K562 (cell line): ENCODE results near the gene BEST4. TPM values are rescaled to one million over a fixed set of nuclear protein-coding genes. Genes with fewer than 3 reads are reported as not detected.

Source experiments
- ATAC-seq: fragments of 200-7000 bp; cut with Tn5 transposase; 3 replicates; pipeline ENCODE4 v1.9.1; 2020; ENCODE audit warnings: moderate library complexity
- BruUV-seq: library from RNA; stranded (reverse); fragments of 400-500 nt; replicated peaks from 2 replicates; lab custom pipeline; 2021; lab: Mats Ljungman, UMichigan
- CTCF ChIA-PET: fragments of 300-600 bp; formaldehyde crosslinking; extraction: SDS; loops from one replicate; lab custom pipeline; 2021; ENCODE audit warnings: low intra/inter-chr PET ratio; lab: Yijun Ruan, JAX
- POLR2A ChIA-PET: fragments of 300-600, 350-650 bp; sonication (Branson Sonifier 250); formaldehyde crosslinking; extraction: SDS; loops from one replicate; lab custom pipeline; 2021; ENCODE audit warnings: antibody characterized with exemption, inconsistent platforms; lab: Yijun Ruan, JAX
- DNase-seq, 4 experiments: peaks; one replicate each; pipeline versions ENCODE4 v3.0.0 to v3.0.0-alpha.2; 2011 to 2018; ENCODE audit warnings: low spot score in 3 of 4, mixed read lengths in 3 of 4; ENCODE audit errors: extremely low read depth in 1 of 4
- FAIRE-seq: peaks from 2 replicates; lab custom pipeline; 2011; peaks lifted over from hg19 to GRCh38; lab: Jason Lieb, UNC
- H2AFZ ChIP-seq: 2 replicates; pipeline ENCODE4 v1.6.0; 2011; ENCODE audit warnings: low read depth, low read length, control low read depth, inconsistent platforms
- H3K27ac ChIP-seq: fragments of 200-600 bp; 3 replicates; pipeline ENCODE4 v1.8.0; 2011; ENCODE audit warnings: low read depth, mild to moderate bottlenecking, control low read depth, inconsistent platforms, low read length, moderate library complexity, mixed read lengths; ENCODE audit errors: extremely low read depth
- H3K27me3 ChIP-seq, 2 experiments: fragments of 300-600 bp in 1 of 2; 2 replicates in 1 of 2; 3 replicates in 1 of 2; pipeline versions ENCODE4 v1.6.0 to v1.8.0; 2011; ENCODE audit warnings: inconsistent platforms in 2 of 2, low read length in 2 of 2, mild to moderate bottlenecking in 1 of 2, mixed read lengths in 1 of 2, moderate library complexity in 1 of 2; ENCODE audit not compliant: control insufficient read depth in 2 of 2, insufficient read depth in 2 of 2
- H3K36me3 ChIP-seq: fragments of 300-600 bp; 3 replicates; pipeline ENCODE4 v1.8.0; 2011; ENCODE audit warnings: mild to moderate bottlenecking, low read length, inconsistent platforms; ENCODE audit not compliant: control insufficient read depth, insufficient read depth
- H3K4me1 ChIP-seq, 2 experiments: fragments of 200-600 bp in 1 of 2; replicated peaks in 1 of 2; 2 replicates in 1 of 2; 3 replicates in 1 of 2; pipeline versions ENCODE4 v1.5.1 to v1.8.0; 2011; ENCODE audit warnings: inconsistent platforms in 2 of 2, low read length in 2 of 2, mild to moderate bottlenecking in 1 of 2, mixed read lengths in 1 of 2, moderate library complexity in 1 of 2; ENCODE audit not compliant: control insufficient read depth in 2 of 2, insufficient read depth in 2 of 2
- H3K4me2 ChIP-seq: 2 replicates; pipeline ENCODE4 v1.6.1; 2011; ENCODE audit warnings: low read length, control low read depth, inconsistent platforms, mixed read lengths; ENCODE audit not compliant: insufficient read depth
- H3K4me3 ChIP-seq: fragments of 200-600 bp; sonication (generic), shearing (Covaris generic); 2 replicates; pipeline ENCODE4 v1.5.1; 2016; ENCODE audit warnings: control low read depth, inconsistent platforms
- H3K79me2 ChIP-seq: fragments of 200-600 bp; 3 replicates; pipeline ENCODE4 v1.8.0; 2011; ENCODE audit warnings: low read length, inconsistent platforms; ENCODE audit not compliant: control insufficient read depth, insufficient read depth
- H3K9ac ChIP-seq, 2 experiments: 2 replicates each; pipeline versions ENCODE4 v1.6.0 to v1.6.1; 2011; ENCODE audit warnings: low read depth in 2 of 2, low read length in 2 of 2, control low read depth in 1 of 2, inconsistent platforms in 1 of 2, mild to moderate bottlenecking in 1 of 2, mixed read lengths in 1 of 2; ENCODE audit not compliant: insufficient read depth in 1 of 2
- H3K9me1 ChIP-seq: one replicate; pipeline ENCODE4 v1.6.0; 2011; ENCODE audit warnings: inconsistent platforms, mild to moderate bottlenecking, low read length, moderate library complexity; ENCODE audit not compliant: control insufficient read depth, insufficient read depth
- H3K9me3 ChIP-seq: replicated peaks from 2 replicates; pipeline ENCODE4 v1.5.1; 2011; ENCODE audit warnings: low read depth, low read length, inconsistent platforms; ENCODE audit not compliant: control insufficient read depth, insufficient read depth
- H4K20me1 ChIP-seq: replicated peaks from 2 replicates; pipeline ENCODE4 v1.6.1; 2011; ENCODE audit warnings: low read length, inconsistent platforms, mixed read lengths; ENCODE audit not compliant: control insufficient read depth, insufficient read depth
- CAMTA2 ChIP-seq: fragments of 250-450 bp; sonication (Bioruptor Pico); conservative IDR thresholded peaks from 2 replicates; pipeline ENCODE4 v1.5.1; 2022
- DPF2 ChIP-seq: fragments of 450-650 bp; IDR thresholded peaks from 2 replicates; pipeline ENCODE4 v1.6.1; 2016
- EGR1 ChIP-seq: fragments of 450-650 bp; conservative IDR thresholded peaks from 2 replicates; pipeline ENCODE4 v1.6.1; 2017; ENCODE audit warnings: mild to moderate bottlenecking
- FOXJ3 ChIP-seq: sonication (generic); formaldehyde crosslinking; IDR thresholded peaks from 2 replicates; pipeline ENCODE4 v1.4.0; 2020; ENCODE audit warnings: mild to moderate bottlenecking, missing genetic modification reagents
- HDAC6 ChIP-seq: IDR thresholded peaks from 2 replicates; pipeline ENCODE4 v1.6.1; 2012; ENCODE audit warnings: low read depth, mild to moderate bottlenecking, control low read depth, inconsistent platforms, low read length, moderate library complexity
- NR2C1 ChIP-seq, 2 experiments: fragments of 450-650 bp; IDR thresholded peaks; 2 replicates each; pipeline ENCODE4 v1.6.1; 2017; ENCODE audit warnings: mild to moderate bottlenecking in 2 of 2, antibody characterized with exemption in 1 of 2, inconsistent platforms in 1 of 2, missing compliant biosample characterization in 1 of 2, missing genetic modification characterization in 1 of 2
- PBX2 ChIP-seq, 2 experiments: IDR thresholded peaks in 1 of 2; conservative IDR thresholded peaks in 1 of 2; 2 replicates each; pipeline ENCODE4 v1.6.1; 2016; ENCODE audit warnings: low read depth in 2 of 2, mild to moderate bottlenecking in 1 of 2, missing compliant biosample characterization in 1 of 2, missing genetic modification characterization in 1 of 2, moderate library complexity in 1 of 2
- SOX6 ChIP-seq: fragments of 450-650 bp; IDR thresholded peaks from 2 replicates; pipeline ENCODE4 v1.6.1; 2014; ENCODE audit warnings: mild to moderate bottlenecking
- TCF7 ChIP-seq: sonication (generic); IDR thresholded peaks from 2 replicates; pipeline ENCODE4 v1.6.1; 2016; ENCODE audit warnings: antibody characterized with exemption, borderline replicate concordance
- ZBTB17 ChIP-seq: fragments of 450-650 bp; formaldehyde crosslinking; IDR thresholded peaks from 2 replicates; pipeline ENCODE4 v1.4.0; 2020; ENCODE audit warnings: mild to moderate bottlenecking
- WGBS: fragments of 100-300 bp; shearing (Covaris generic); methylation state at CpG from one replicate; pipeline ENCODE4 v1.1.6; 2016; ENCODE audit warnings: low coverage, mixed read lengths; ENCODE audit not compliant: insufficient coverage; ENCODE audit errors: missing lambda C conversion rate; 5-methylcytosine and 5-hydroxymethylcytosine counted together
- in situ Hi-C: fragments of 300-500 bp; cut with MboI; formaldehyde crosslinking; loops from 4 replicates; pipeline ENCODE4 v1.15.0; 2018; ENCODE audit warnings: inconsistent platforms, mixed read lengths
- intact Hi-C: fragments of 100-400 bp; cut with micrococcal nuclease; formaldehyde crosslinking; loops from 2 replicates; pipeline ENCODE4 v1.14.2; 2022
- polyA plus RNA-seq, 8 experiments: library from polyadenylated mRNA; depleted of rRNA in 4 of 8; stranded (reverse) in 5 of 8; unstranded in 3 of 8; fragments of >200 nt; fragmentation: Nextera tagmentation in 2 of 8; fragmentation: Illumina TruSeq in 1 of 8; extraction: Ambion mirVana in 2 of 8; extraction: Trizol in 1 of 8; gene quantifications; 2 replicates each; pipeline versions ENCODE4 v1.2.1 to v1.2.3, GENCODE V29; 2011 to 2014; ENCODE audit warnings: inconsistent platforms in 1 of 8, missing spikeins in 1 of 8
- total RNA-seq, 7 experiments: library from RNA; depleted of rRNA in 6 of 7; stranded (reverse); fragments of >200 nt in 6 of 7; fragmentation: Illumina TruSeq in 2 of 7; extraction: Trizol in 2 of 7; gene quantifications; 2 replicates each; pipeline versions ENCODE4 v1.2.1 to v1.2.3, GENCODE V29; 2011 to 2021; ENCODE audit warnings: low replicate concordance in 1 of 7
- TF ChIP-seq, protein P1 (sequence below): sonication (generic); formaldehyde crosslinking; IDR thresholded peaks from 2 replicates; pipeline ENCODE4 v1.8.1; 2023; ENCODE audit warnings: mild to moderate bottlenecking, missing genetic modification reagents
- TF ChIP-seq, protein P2 (sequence below): IDR thresholded peaks from 2 replicates; pipeline ENCODE4 v1.6.1; 2014; ENCODE audit warnings: antibody characterized with exemption
- TF ChIP-seq, protein P3 (sequence below): IDR thresholded peaks from 2 replicates; pipeline ENCODE4 v1.6.1; 2011; ENCODE audit not compliant: insufficient read length; ENCODE audit errors: extremely low read depth

The BEST4 gene
- total and polyA plus RNA-seq, 9 of the 15 experiments (the other 6 are each of a cell fraction or from before 2014, with no cell fraction given), result 0.07 to 0.11 TPM; not detected in 7

DNA sequence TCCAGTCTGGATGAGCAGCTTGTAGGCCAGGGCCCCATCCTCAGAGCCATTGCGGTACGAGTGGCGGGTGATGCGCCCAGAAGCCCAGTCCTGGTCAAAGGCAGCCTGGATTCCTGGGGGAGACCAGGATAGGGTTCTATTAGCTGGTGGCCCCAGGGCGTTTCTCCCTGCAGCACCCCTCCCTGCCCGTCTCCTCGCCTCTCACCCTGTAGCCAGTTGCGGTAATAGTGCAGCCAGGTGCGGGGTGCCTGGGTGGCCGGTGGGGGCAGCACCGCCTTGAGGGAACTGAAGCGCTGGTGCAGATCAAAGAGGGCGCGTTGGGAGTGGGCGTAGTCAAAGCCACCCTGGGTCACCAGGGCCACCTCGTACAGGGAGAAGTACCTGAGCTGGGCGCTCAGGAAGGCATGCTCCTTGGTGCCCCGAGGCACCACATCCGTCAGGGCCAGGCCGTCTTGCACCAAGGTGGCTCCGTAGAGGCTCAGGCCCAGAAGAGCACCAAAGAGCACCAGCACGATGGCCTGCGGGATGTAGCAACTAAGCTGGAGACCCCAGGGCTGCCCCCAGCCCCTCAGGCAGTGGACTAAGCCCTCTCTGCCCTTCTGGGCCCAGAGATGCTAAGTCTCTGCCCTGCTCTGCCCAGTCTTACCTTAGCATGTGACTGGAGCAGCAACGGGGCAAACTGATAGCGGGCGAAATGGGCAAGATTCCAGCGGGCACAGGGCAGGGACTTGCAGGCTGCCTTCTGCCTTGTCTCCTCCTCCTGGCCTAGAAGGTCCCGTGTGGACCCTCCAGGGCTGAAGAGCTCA lies 39.4 kb upstream of the BEST4 start:
- ChIA-PET POLR2A (interaction anchor here (0.6 to 11.1 kb wide), 12 partner anchors 7 to 513 kb away, joined by 3 to 217 read pairs (median 4); partner anchors contain the start of genes MUTYH, PTCH2 and TOE1), CTCF (no interaction called here)
- DNase-seq, result peak in 3 of 4 experiments; percentile 38 to 55 (median 48)
- Histone ChIP-seq H2AFZ (peak overlapping the region; percentile 88), H3K4me3 (no peak overlapping the region), H4K20me1 (no peaks in the 10 kb centered on the region), H3K9me1 (no peaks in the 10 kb centered on the region), H3K36me3 (no peaks in the 10 kb centered on the region), H3K27me3 (no peaks in the 10 kb centered on the region), H3K9ac (peak overlapping the region in 1 of 2 experiments; percentile 85; a peak in 2 of 4 replicates), H3K27ac (no peak overlapping the region), H3K4me1 (peaks cover 29 to 67% of the 10 kb centered on the region in 2 experiments), H3K79me2 (no peaks in the 10 kb centered on the region), H3K9me3 (no peaks in the 10 kb centered on the region), H3K4me2 (no peak overlapping the region)
- no peak for FAIRE-seq
- WGBS, result 76% methylated on average over 28 of the region's 28 CpGs
- no TSS peak for BruUV-seq
- in situ Hi-C loops, result no loop called here
- intact Hi-C loops, result no loop called here
- ATAC-seq, result peak; percentile 36
- TF ChIP-seq, protein P1, sequence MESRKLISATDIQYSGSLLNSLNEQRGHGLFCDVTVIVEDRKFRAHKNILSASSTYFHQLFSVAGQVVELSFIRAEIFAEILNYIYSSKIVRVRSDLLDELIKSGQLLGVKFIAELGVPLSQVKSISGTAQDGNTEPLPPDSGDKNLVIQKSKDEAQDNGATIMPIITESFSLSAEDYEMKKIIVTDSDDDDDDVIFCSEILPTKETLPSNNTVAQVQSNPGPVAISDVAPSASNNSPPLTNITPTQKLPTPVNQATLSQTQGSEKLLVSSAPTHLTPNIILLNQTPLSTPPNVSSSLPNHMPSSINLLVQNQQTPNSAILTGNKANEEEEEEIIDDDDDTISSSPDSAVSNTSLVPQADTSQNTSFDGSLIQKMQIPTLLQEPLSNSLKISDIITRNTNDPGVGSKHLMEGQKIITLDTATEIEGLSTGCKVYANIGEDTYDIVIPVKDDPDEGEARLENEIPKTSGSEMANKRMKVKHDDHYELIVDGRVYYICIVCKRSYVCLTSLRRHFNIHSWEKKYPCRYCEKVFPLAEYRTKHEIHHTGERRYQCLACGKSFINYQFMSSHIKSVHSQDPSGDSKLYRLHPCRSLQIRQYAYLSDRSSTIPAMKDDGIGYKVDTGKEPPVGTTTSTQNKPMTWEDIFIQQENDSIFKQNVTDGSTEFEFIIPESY (CRISPR knock-in tag), result peak; percentile 98
- TF ChIP-seq SOX6, result no peak
- TF ChIP-seq CAMTA2 (CRISPR knock-in tag), result no peak
- TF ChIP-seq, protein P2, sequence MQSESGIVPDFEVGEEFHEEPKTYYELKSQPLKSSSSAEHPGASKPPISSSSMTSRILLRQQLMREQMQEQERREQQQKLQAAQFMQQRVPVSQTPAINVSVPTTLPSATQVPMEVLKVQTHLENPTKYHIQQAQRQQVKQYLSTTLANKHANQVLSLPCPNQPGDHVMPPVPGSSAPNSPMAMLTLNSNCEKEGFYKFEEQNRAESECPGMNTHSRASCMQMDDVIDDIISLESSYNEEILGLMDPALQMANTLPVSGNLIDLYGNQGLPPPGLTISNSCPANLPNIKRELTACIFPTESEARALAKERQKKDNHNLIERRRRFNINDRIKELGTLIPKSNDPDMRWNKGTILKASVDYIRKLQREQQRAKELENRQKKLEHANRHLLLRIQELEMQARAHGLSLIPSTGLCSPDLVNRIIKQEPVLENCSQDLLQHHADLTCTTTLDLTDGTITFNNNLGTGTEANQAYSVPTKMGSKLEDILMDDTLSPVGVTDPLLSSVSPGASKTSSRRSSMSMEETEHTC, result no peak
- TF ChIP-seq, protein P3, sequence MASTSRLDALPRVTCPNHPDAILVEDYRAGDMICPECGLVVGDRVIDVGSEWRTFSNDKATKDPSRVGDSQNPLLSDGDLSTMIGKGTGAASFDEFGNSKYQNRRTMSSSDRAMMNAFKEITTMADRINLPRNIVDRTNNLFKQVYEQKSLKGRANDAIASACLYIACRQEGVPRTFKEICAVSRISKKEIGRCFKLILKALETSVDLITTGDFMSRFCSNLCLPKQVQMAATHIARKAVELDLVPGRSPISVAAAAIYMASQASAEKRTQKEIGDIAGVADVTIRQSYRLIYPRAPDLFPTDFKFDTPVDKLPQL, result no peak
- TF ChIP-seq EGR1, result peak; percentile 38; the same call in 1 of the 2 replicates
- no peak for TF ChIP-seq PBX2 (CRISPR knock-in tag; IDR thresholded peaks at IDR 0.05; ENCODE audit: low read depth)
- TF ChIP-seq PBX2 (tag; conservative IDR thresholded peaks at IDR 0.05; ENCODE audit: low read depth), result no peak
- TF ChIP-seq TCF7, result peak; percentile 90; the same call in 1 of the 2 replicates
- no peak for TF ChIP-seq NR2C1 (IDR thresholded peaks at IDR 0.05)
- no peak for TF ChIP-seq NR2C1 (tag; IDR thresholded peaks at IDR 0.05)
- TF ChIP-seq DPF2, result no peak
- no peak for TF ChIP-seq HDAC6
- no peak for TF ChIP-seq FOXJ3
- no peak for TF ChIP-seq ZBTB17
